DND-41 (cell line): ENCODE measurements around the gene PTK6.

ENCODE experiments used
- ATAC-seq: fragments of 200-7000 bp; cut with Tn5 transposase; 3 replicates; pipeline ENCODE4 v1.9.1; 2021; ENCODE audit warnings: low read depth; ENCODE audit not compliant: insufficient read depth
- DNase-seq: peaks from one replicate; pipeline ENCODE4 v3.0.0-alpha.2; 2020
- H2AFZ ChIP-seq: 2 replicates; pipeline ENCODE4 v1.6.0; 2012; ENCODE audit warnings: low read depth, low read length
- H3K27ac ChIP-seq: 2 replicates; pipeline ENCODE4 v1.5.1; 2012; ENCODE audit warnings: low read length, inconsistent platforms
- H3K27me3 ChIP-seq: fragments of 200-600 bp; sonication (generic); 2 replicates; pipeline ENCODE4 v1.6.0; 2012; ENCODE audit warnings: low read length, mild to moderate bottlenecking, inconsistent platforms; ENCODE audit not compliant: insufficient read depth, poor library complexity
- H3K36me3 ChIP-seq: 2 replicates; pipeline ENCODE4 v1.5.1; 2012; ENCODE audit warnings: low read length, inconsistent platforms; ENCODE audit not compliant: insufficient read depth
- H3K4me1 ChIP-seq: 2 replicates; pipeline ENCODE4 v1.5.1; 2012; ENCODE audit warnings: mild to moderate bottlenecking, low read length; ENCODE audit not compliant: insufficient read depth
- H3K4me2 ChIP-seq: 2 replicates; pipeline ENCODE4 v1.6.0; 2012; ENCODE audit warnings: mild to moderate bottlenecking, moderate library complexity, low read length, inconsistent platforms; ENCODE audit not compliant: insufficient read depth
- H3K4me3 ChIP-seq, 2 experiments: fragments of 200-600 bp in 1 of 2; shearing (Covaris generic) in 1 of 2; 2 replicates each; pipeline ENCODE4 v1.5.1; 2012 to 2016; ENCODE audit warnings: inconsistent platforms in 2 of 2, low read length in 2 of 2, mild to moderate bottlenecking in 2 of 2, low read depth in 1 of 2, moderate library complexity in 1 of 2
- H3K79me2 ChIP-seq: 2 replicates; pipeline ENCODE4 v1.6.0; 2012; ENCODE audit warnings: low read length, inconsistent platforms; ENCODE audit not compliant: insufficient read depth
- H3K9ac ChIP-seq: 2 replicates; pipeline ENCODE4 v1.6.0; 2012; ENCODE audit warnings: low read depth, mild to moderate bottlenecking, inconsistent platforms, low read length, moderate library complexity
- H3K9me3 ChIP-seq: 2 replicates; pipeline ENCODE4 v1.5.1; 2012; ENCODE audit warnings: low read length, moderate library complexity, mild to moderate bottlenecking, inconsistent platforms; ENCODE audit not compliant: insufficient read depth, severe bottlenecking
- H4K20me1 ChIP-seq: 2 replicates; pipeline ENCODE4 v1.6.0; 2012; ENCODE audit warnings: low read length; ENCODE audit not compliant: insufficient read depth
- EZH2 ChIP-seq: IDR thresholded peaks from 3 replicates; pipeline ENCODE4 v1.6.1; 2012; ENCODE audit warnings: borderline replicate concordance, low read depth, mild to moderate bottlenecking, moderate library complexity, low read length, inconsistent platforms; ENCODE audit not compliant: severe bottlenecking
- TF ChIP-seq, protein P1 (sequence below): IDR thresholded peaks from 2 replicates; pipeline ENCODE4 v1.5.1; 2012; ENCODE audit warnings: borderline replicate concordance, low read length, moderate library complexity, mild to moderate bottlenecking; ENCODE audit not compliant: poor library complexity, severe bottlenecking; ENCODE audit errors: extremely low read depth

The PTK6 gene

DNA sequence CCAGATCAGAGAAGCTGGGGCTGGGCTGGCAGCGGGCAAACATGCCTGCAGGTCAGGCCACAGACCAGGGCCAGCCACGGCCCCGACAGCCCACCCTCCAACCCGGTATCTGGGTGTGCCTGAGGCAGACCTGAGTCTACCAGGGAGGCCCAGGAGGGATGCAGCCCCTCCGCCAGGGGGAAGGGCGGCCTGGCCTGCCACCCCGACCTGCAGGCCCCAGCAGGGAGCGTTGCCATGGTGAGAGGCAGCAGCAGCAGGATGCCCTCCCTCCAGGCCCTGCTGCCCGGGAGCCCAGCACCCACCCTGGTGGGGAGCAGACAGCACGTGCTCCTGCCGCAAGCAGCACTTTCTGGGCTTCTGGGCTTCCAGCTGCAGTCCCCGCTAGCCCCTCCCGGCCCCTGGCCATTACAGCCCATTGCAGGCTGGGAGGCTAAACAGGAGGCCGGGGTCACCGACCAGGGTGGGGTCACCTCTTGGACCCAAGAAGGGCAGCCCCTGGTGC is 34.5 kb downstream of the PTK6 start:
- Histone ChIP-seq H3K4me1 (no peaks in the 10 kb centered on the region), H3K9ac (no peak overlapping the region)
- ATAC-seq: no peak; the same call in 2 of the 3 replicates

DNA sequence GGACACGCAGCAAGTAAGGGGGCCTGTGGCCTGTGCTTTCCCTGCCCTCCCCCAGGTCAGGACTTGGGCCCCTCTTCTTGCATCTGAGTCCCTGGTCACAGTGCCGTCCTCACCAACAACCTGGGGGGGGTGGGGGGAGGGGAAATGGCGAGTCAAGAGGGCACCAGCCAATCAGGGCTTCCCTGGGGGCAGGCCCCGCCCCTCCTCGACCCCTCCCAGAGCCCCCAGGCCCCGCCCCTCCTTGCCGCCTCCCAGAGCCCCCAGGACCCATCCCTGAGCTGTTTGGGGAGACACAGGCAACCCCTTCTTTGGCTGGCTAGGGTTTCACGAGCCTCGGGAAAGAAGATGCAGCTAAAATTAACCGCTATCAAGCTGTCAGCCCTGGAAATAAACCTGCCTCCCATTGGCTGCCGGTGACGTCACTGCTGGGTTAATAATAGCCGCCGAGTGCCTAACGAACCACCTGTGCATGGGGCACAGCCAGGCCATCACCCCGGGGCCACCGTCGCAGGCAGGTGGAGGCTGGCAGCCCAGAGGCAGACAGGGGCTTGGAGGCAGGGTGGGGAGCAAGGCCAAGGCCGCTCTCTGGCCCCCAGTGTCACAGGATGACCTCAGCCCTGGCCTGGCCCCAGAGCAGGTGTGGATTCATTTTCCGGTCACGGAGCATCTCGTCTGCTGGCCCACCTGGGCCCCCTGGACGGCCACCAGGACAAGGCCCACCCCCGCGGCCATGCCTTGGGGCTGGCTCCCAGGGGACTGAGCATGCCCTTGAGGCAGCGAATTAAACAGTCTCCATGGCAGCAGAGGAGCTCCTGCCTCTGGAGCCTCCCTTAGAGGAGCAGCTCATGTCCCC is 35.1 kb downstream of the PTK6 start:
- TF ChIP-seq EZH2: no peak
- TF ChIP-seq, protein P1, sequence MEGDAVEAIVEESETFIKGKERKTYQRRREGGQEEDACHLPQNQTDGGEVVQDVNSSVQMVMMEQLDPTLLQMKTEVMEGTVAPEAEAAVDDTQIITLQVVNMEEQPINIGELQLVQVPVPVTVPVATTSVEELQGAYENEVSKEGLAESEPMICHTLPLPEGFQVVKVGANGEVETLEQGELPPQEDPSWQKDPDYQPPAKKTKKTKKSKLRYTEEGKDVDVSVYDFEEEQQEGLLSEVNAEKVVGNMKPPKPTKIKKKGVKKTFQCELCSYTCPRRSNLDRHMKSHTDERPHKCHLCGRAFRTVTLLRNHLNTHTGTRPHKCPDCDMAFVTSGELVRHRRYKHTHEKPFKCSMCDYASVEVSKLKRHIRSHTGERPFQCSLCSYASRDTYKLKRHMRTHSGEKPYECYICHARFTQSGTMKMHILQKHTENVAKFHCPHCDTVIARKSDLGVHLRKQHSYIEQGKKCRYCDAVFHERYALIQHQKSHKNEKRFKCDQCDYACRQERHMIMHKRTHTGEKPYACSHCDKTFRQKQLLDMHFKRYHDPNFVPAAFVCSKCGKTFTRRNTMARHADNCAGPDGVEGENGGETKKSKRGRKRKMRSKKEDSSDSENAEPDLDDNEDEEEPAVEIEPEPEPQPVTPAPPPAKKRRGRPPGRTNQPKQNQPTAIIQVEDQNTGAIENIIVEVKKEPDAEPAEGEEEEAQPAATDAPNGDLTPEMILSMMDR: no peak
- 0 out of 3 replicates have a peak, but pooled peaks have one; percentile 19 for ATAC-seq
- Histone ChIP-seq H3K79me2 (no peaks in the 10 kb centered on the region), H3K27me3 (no peaks in the 10 kb centered on the region), H3K4me1 (no peaks in the 10 kb centered on the region), H3K36me3 (no peaks in the 10 kb centered on the region), H2AFZ (no peak overlapping the region), H3K9me3 (peaks cover 3% of the 10 kb centered on the region), H3K4me2 (no peak overlapping the region), H3K9ac (no peak overlapping the region), H3K4me3 (no peak overlapping the region), H3K27ac (no peak overlapping the region), H4K20me1 (peaks cover 5% of the 10 kb centered on the region; the same call in 1 of the 2 replicates)
- DNase-seq: no peak

More for the DNA sequence above, 34.5 kb downstream of the PTK6 start:
- Histone ChIP-seq H3K4me2 (no peak overlapping the region), H3K36me3 (no peaks in the 10 kb centered on the region), H3K9me3 (peaks cover 3% of the 10 kb centered on the region), H3K27me3 (no peaks in the 10 kb centered on the region), H3K27ac (no peak overlapping the region), H4K20me1 (peaks cover 5% of the 10 kb centered on the region; the same call in 1 of the 2 replicates), H3K79me2 (no peaks in the 10 kb centered on the region), H3K4me3 (no peak overlapping the region), H2AFZ (no peak overlapping the region)
- no peak for TF ChIP-seq EZH2
- TF ChIP-seq, protein P1: no peak
- no peak for DNase-seq

DNA sequence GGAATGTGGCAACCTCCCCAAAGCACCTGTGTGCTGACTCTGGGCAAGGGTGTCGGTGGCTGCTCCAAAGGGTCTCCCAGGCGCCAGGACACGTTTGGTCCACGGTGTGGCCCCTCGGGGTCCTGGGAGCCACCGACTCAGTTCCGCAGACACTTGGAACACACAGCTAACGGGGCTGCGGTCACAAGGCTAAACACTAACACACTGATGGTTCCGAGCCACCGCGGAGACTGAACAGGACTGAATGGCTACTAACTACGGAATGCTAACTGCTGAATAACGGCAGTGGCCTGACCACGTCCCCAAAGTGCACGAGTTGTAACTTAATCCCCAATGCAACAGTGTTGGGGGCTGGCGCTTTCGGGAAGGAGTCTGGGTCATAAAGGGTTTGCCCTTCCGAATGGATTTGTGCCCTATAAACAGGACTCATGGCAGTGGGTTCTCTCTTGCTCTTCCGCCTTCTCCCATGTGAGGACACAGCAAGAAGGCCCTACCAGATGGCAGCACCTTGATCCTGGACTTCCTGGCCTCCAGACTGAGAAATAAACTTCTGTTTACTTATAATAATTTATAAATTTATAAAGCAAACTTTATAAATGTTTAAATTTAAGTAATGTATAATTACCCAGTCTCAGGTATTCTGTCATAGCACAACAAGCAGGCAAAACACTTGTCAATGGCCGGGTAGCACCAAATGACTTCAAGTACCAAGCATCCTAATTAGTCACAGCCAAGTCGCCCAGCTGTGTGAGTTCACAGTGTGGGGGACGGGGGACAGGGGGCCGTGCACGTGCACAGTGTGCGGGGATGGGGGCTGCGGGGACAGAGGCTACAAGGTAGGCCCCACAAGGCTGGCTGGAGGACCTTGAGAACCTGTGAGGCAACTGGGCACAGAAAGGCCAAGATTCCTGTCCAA is 36.0 kb downstream of the PTK6 start:
- H3K4me2 ChIP-seq: no peak overlapping the region
- no peak overlapping the region for H3K27ac ChIP-seq
- H3K36me3 ChIP-seq: no peaks in the 10 kb centered on the region
- H4K20me1 ChIP-seq: peaks cover 8% of the 10 kb centered on the region; the same call in 1 of the 2 replicates
- H2AFZ ChIP-seq: no peak overlapping the region
- no peaks in the 10 kb centered on the region for H3K27me3 ChIP-seq
- no peak for DNase-seq
- peaks cover 6% of the 10 kb centered on the region for H3K4me1 ChIP-seq
- H3K4me3 ChIP-seq: no peak overlapping the region
- no peaks in the 10 kb centered on the region for H3K79me2 ChIP-seq
- ATAC-seq: no peak
- TF ChIP-seq, protein P1: no peak
- peaks cover 3% of the 10 kb centered on the region for H3K9me3 ChIP-seq
- H3K9ac ChIP-seq: no peak overlapping the region
